ENCODE data around the gene IFI27L1.

IFI27L1 gene

DNA sequence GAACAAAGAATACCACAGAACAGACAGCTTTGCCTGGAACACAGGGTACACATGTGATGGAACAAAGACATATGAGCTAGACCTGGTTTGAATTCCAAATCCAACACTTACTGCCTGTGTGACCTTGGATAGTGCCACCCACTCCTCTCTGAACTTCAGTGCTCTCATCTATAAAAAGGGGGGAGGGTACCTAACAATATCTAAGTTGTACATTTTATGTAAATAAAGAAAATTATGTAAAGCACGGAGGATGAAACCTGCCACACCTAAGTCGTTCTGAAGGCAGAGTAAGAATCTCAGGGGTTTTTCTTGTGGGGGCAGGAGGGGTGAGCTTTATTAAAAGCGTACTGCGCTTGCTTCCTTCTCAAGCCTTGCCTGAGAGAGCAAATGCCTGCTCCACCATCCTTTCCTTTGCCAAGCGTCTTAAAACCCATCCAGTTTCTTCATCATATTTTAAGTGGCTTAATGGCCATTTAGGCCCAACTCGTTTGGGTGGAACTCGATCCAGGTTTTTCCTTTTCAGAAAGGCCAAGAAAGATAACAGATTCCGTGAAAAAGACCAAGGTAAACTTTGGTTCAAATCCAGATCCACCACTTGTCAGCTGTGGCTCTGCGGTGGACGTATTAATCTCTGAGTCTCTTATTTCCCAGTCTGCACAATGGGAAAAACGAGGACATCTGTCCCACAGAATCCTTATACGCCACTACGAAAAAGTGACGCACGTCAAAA lies 1.1 kb upstream of the IFI27L1 start:
- no peak for DNase-seq (ENCODE audit: low read depth in 2 of 2)

DNA sequence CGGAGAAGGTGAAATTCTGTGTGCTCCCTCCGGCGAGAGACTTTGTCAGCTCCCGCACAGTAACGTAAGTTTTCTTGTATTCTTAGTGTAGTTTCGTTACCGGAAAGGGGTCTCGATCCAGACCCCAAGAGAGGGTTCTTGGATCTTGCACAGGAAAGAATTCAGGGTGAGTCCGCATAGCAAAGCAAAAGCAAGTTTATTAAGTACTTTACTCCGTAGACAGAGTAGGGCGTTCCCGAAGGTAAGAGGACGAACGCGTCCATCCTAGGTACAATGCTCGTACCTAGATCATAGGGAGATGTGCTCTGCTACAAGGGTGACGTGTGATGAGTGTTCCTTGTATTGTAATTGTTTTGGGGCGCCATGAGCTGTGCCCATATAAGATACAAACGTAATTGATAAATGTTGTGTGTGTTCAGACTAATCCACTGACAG lies 293 bp downstream of the IFI27L1 start:
- DNase-seq (ENCODE audit: low read depth in 2 of 2), result no peak

DNA sequence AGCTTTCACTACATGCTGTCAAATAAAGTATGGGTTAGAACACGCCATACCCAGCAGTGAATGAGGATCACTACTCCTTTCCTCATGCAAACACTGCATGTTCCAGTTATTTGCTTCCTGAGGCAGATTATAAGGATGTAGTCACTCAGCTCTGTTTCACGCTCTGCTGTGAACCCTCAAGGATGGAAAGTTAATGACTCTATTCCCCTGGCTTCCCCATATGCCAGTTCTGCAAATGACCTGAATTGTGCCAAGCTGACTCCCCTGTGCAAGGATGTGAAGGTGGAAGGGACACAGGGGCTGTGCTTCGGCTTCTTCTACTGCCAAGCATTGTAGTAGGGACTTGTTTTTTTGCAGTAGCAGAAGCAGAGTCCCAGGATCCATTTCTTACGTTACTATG lies 6.8 kb downstream of the IFI27L1 start:
- DNase-seq (ENCODE audit: low read depth in 2 of 2), result no peak

DNA sequence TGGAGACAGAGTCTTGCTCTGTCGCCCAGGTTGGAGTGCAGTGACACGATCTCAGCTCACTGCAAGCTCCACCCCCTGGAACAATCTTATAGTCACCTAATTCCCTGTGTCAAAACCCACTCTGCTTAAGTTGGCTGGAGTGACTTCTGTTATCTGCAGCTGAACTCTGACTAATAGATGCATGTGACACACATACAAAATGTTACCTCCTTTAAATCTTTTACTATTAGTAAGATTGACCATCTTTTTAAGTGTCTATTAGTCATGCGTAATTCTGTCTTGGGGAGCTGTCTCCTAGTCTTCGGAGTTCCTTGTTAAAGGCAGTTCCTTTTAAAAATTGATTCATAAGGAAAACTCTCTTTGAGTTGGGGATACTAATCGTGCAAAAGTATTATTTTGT lies 7.4 kb downstream of the IFI27L1 start:
- DNase-seq (ENCODE audit: low read depth in 2 of 2), result no peak

DNA sequence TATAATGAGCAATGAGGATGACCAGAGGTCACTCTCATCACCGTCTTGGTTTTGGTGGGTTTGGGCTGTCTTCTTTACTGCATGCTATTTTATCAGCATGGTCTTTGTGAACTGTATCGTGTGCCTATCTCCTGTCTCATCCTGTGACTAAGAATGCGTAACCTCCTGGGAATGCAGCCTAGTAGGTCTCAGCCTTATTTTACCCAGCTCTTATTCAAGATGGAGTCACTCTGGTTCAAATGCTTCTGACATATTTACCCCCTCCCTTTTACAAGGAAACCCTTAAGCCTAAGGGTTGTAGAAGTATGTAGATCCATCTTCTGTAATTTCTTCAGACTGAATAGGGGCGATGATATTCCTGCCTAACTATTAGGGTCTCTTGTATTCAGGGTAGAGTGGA lies 8.4 kb downstream of the IFI27L1 start:
- no peak for DNase-seq (ENCODE audit: low read depth in 2 of 2)

DNA sequence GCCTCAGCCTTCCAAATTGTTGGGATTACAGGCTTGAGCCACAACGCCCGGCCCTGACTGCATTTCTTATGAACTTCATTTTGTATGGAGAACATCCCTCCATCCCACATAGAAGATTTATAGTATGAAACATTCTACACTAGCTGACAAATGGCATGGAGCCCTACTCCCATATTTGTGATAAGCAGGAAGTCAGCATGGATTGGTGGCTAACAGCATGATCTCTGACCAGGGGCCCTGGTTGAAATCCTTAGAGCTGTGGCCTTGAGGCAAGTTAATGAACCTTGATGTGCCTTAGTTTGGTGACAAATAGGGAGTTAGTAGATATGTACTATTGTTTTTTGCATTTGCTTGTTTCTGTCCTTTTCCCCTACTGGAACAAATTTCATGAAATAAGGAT lies 12.3 kb downstream of the IFI27L1 start:
- no peak for DNase-seq (ENCODE audit: low read depth in 2 of 2)

DNA sequence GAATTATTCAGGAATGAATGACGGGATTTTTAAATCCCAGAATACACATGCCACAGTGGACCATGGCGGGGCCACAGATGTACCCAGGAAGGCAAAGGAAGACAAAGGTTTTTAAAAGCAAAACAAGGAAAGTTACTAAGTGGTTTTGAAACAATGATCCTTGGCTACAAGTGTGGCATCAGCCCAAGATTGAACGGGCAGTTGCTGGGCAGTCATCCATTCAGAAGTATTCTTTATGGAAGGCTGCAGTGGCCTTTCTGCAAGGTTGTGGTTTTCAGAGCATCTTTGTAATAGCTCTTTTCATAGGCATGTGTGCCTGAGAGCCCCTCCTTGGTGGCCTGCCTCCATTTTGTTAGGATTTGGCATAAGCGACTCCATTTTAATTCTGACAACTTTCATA lies 16.0 kb downstream of the IFI27L1 start:
- no peak for DNase-seq (ENCODE audit: low read depth in 2 of 2)

DNA sequence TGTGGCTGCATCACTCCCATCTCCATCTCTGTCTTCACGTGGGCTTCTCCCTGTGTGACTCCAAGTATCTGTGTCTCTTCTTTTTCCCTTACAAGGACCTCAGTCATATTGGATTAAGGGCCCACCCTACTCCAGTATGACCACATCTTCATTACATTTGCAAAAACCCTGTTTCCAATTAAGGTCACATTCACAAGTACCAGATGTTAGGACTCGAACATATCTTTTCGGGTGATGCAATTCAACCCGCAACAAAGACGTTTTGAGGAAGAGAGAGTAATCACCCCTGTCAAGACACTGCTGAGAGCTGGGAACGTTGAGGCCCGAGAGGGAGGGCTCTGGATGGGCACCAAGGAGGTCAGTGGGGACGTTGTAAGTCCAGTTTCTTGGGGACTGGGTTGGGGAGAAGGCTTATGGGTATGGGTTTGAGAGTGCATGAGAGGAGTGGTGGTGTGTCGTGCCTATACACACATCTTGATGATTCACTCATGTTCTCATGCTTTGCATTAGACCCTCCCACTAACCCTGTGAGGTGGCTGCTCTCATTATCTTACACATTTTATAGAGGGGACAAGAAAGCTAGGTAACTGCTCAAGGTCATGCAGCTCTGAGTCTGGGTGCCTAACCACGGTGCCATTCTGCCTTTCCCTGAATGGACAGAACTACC lies 17.3 kb downstream of the IFI27L1 start:
- DNase-seq (ENCODE audit: low read depth in 2 of 2), result no peak

DNA sequence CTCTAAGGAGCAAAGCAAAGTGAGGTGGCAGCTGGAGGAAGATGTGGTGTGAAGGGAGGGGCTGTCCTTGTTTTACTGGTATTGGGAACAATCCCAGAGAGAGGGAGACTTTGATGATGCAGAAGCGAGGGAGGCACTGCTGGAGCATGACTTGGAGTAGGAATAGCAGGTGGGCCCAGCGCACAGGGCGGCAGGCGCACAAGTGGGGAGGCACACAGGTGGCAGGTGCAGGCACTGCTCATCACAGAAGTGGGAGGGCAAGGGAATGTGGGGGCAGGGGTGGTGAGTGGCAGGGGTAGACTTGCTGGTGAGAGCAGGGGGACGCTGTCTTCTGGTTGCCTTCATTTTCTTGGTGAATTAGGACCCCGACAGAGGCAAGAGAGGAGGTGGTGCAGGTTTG lies 17.9 kb downstream of the IFI27L1 start:
- DNase-seq (ENCODE audit: low read depth in 2 of 2), result no peak

DNA sequence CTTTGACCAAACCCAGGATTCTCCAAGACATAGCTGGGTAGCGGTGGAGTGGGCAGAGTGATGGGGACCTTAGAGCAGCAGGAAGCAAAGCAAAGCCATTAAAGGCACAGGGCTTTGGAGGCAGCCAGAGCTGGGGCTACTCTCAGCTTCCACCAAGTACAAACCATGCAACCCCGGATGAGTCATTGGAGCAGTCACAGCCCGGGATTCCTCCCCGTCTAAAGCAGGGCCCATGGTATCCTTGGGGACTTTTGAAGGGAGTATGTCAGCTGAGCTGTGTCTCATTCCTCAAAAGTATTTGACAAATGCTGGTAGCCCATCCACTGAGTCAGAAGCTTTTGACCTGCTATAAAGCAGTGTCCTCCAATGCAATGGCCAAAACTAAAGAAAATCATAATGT lies 19.7 kb downstream of the IFI27L1 start:
- no peak for DNase-seq (ENCODE audit: low read depth in 2 of 2)

DNA sequence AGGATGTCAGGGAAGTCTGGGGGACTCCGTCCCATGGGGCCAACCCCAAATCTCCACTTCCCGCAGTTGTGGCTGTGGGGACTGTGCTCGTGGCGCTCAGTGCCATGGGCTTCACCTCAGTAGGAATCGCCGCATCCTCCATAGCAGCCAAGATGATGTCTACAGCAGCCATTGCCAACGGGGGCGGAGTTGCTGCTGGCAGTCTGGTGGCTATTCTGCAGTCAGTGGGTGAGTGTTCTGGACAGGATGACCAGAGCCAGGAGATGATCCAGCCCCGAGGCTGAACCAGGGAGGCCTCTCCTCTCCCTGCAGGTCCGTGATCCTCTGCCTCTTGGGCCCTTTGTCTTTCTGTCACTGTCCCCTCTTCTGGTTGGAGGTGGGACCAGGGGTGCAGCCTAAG lies 20.6 kb downstream of the IFI27L1 start:
- DNase-seq (ENCODE audit: low read depth in 2 of 2), result no peak

DNA sequence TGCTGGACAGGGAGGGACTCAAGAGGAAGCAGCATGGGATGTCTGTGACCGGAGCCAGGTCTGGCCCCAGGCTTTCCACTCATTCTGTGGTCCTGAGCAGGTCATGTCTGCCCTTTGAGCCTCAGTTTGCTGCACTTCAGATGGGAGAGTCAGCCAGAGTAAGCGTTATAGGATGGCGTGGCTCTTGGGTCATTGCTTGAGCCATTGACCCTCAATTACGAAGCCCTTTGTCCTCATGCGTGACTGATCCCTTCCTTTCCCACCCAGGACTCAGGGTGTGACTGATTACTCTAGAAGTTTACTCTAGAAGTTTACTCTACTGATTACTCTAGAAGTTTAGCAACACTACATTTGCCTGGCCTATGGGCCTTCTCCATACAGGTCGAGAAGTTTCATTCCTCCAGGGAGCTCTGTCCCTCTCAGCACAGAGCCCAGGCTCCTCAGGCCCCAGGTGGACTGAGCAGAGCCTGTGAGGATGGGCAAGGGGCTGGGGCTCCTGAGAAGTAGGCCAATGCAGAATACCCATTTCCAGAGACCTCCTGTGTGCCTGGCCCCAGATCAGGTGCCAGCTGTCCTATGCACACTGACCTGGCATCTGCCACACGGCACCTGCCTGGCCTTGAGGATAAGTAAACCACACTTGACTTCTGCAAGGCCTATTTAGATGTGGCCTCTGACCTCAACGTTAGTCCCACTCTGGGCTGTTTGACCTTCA lies 21.8 kb downstream of the IFI27L1 start:
- DNase-seq (ENCODE audit: low read depth in 2 of 2), result no peak

DNA sequence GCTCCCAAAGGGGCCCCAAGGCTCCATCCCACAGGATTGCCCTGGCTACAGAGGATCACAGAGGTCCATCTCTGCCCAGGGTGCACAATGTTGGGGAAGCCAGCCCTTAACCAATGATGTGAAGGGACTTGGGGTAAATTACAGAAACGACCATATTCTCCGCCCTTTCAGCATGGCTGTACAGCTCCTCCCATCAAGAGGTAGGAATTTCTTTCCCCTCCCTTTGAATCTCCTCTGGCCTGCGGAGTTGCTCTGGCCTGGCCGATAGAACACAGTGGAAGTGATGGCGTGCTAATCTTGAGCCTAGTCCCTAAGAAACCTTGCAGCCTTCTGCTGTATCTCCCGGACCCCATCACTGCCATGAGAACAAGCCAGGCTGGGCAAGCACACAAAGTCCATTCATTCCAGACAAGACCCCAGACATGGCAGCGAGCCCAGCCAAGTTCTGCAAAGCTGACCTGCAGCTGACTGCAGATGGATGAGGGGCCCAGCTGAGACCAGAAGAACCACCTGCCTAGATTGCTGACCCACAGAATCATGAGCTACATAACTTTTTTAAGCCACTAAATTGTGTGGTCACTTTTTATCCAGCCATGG lies 22.5 kb downstream of the IFI27L1 start:
- DNase-seq (ENCODE audit: low read depth in 2 of 2), result no peak

DNA sequence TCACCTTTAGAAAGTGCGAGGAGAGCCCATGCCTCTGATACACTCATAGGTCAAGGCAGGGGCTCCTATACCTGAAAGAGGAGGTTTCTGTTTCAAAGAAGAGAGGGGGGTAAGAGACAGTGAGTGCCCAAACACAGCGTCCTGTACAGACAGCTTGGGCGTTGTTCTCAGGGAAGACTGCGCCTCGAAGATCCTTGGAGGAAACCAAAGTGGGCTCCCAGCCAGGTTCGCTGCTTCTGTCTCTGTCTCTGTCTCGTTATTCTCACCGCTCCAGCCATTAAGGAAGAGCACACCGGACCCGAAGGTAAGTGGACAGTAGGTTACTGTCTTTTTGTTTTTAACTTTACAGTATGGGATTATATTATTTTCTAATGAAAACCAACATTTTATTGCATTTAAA lies 23.6 kb downstream of the IFI27L1 start:
- no peak for DNase-seq (ENCODE audit: low read depth in 2 of 2)

DNA sequence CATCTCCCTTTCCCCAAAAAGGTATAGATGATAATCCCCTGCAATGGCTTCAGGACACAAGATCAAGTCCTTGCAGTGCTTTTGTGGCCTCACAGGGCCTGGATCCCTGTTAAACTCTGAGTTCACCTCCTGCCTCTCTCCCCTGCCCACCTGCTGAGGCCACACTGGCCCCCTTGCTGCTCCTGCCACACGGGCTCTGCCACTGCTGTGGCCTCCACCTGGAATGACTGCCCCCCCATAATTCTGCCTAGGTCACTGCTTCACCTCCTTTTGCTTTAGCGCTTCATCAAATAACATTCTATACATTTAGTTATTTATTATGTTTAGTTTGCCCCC lies 28.8 kb downstream of the IFI27L1 start:
- DNase-seq (ENCODE audit: low read depth in 2 of 2), result no peak

DNA sequence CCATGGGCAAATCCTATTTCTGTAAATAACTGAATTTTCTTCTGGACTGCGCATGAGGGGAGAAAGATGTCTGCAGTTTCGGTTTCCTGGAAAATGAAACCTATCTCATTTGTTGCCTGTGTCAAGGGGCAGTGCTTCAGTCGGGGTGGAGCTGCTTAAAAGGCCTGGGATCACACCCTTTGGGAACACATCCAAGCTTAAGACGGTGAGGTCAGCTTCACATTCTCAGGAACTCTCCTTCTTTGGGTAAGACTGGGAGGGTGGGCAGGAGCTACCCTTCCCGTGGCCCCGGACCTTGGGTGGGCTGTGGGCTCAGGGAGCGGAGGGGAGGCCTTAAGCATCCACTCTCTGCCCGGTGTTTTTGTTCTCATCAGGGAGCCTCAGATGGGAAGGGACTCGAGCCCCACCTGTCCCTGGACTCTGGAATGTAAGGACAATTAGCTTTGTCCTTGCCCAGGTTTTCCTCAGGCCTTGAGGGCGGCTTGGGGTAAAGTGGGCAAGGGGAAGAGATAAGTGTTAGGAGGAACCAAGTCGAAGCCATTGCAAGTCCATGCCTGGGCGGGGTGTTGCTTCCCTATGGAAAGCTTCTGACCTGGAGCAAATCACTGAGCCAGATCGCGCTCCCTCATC lies 29.6 kb downstream of the IFI27L1 start, which contains the start of gene IFI27:
TSS of gene IFI27 (plus strand) at position 185 of the 630 bp plus-strand sequence.
- no peak for DNase-seq (ENCODE audit: low read depth in 2 of 2)

DNA sequence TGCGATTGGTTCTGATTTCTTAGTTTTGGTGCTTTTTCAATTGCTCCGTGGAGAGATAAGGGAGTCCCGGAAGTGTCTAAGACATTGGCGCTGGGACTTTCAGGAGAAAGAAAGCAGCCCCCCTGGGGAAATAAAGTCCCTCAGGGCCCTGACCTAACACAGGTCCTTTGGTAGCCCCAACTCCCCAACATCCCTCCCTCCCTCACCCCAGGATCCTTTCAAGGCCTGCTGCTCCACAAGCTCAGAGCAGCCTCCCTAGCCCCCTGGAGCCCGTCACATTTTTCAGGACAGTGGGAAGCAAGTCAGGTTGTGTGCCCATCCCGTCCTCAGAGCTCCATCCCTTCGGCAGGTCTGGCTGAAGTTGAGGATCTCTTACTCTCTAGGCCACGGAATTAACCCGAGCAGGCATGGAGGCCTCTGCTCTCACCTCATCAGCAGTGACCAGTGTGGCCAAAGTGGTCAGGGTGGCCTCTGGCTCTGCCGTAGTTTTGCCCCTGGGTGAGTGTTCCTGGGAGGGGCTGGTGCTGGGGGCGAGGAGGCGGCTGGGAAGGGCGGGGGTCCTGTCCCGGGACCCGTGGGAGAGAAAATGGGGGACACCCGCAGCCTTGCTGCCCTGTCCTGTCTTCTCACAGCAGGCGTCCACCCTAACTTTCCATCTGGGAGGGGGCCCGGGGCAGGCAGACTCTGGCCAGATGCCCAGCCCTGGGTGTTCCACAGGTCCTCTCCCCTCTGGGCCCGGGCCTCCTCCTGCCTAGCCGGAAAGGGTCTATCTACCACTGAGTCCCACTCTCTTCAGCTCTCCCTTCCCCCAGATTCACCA lies 30.4 kb downstream of the IFI27L1 start:
- no peak for DNase-seq (ENCODE audit: low read depth in 2 of 2)

DNA sequence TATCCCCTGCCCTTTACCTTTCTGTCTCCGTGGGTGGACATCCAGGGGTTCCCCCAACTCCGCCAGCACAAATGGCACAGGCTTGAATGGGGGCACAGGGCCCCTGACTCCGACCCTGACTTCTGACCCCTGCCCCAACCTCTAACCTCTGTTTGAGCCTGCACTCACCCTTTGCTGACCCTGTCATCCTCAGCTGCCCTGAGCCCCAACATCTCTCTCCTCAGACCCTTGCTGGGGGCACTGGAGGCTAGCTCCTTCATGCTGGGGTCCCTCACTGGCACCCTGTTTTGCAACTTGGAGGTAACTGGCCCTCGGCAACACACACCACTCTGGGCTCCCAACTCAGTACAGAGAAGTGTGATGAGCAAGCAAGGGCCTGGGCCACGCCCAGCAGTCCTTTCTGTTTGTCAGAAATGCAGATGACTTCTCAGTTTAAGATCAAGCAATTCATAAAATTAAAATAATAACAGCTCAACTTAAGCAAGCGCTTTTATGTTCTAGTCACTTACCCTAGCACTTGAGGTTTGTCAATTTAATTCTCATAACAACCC lies 31.5 kb downstream of the IFI27L1 start:
- no peak for DNase-seq (ENCODE audit: low read depth in 2 of 2)

DNA sequence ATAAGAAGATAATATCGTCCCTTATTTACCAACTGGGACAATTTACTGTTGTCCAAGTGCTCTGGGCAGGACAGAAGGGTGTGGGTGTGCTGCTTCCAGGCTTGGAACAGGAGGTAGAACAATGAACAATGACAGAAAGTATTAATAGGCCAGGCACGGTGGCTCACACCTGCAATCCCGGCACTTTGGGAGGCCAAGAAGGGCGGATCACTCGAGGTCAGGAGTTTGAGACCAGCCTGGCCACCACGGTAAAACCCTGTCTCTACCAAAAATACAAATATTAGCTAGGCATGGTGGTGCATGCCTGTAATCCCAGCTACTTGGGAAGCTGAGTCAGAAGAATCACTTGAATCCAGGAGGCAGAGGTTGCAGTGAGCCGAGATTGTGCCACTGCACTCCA lies 32.0 kb downstream of the IFI27L1 start:
- no peak for DNase-seq (ENCODE audit: low read depth in 2 of 2)

DNA sequence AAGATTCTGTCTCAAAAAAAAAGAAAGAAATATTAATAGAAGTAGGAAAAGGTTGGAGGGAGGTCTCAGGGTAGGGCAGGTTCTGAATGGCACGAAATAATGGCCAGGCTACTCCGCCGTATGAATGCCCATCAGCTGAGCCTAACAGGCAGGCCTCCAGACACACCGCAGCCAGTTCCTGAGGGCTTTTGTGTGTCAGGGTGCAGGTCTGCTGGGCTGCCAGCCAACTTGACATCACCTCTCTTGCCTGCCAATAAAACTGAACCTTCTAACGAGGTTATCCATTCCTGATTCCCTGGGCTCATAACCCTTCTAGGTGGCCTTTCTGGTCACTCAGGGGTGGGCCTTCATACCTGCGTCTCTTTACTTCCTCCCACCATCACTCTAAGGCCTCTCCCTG lies 32.4 kb downstream of the IFI27L1 start:
- no peak for DNase-seq (ENCODE audit: low read depth in 2 of 2)

Data from stimulated activated CD8-positive, alpha-beta memory T cell treated with anti-CD3 and anti-CD28 coated beads, Interleukin-15, amount 100 ng/mL, for 48 hours (primary cell).